ENCODE results near the gene NUP50. TPM values are rescaled to one million over a fixed set of nuclear protein-coding genes. Genes with fewer than 3 reads are reported as not detected.

NUP50 gene
- total RNA-seq, 1 donor from 2014 or later: 76.9 TPM

- Histone ChIP-seq H3K9me3 (no peaks in the 10 kb centered on the region), H3K27ac (no peak overlapping the region), H3K27me3 (no peaks in the 10 kb centered on the region), H3K4me1 (no peaks in the 10 kb centered on the region), H3K36me3 (peaks cover 0 to 57% of the 10 kb centered on the region in 2 donors), H3K4me3 (no peak overlapping the region)
- DNase-seq (ENCODE audit: extremely low spot score in 2 of 2): no peak
- TF ChIP-seq POLR2AphosphoS5 (IDR thresholded peaks at IDR 0.05; ENCODE audit: insufficient read depth in 1 of 2, low read depth in 1 of 2): no peak
- TF ChIP-seq POLR2A (IDR thresholded peaks at IDR 0.05): no peak
- TF ChIP-seq CTCF (IDR thresholded peaks at IDR 0.05): no peak
- intact Hi-C loops (cut with DNase I): no loop called here
Observed at GRCh38 chr22:45196308-45196707, 32.6 kb downstream of the NUP50 start.

GRCh38 chr22:45196926-45197605 is 33.3 kb downstream of the NUP50 start:
- H3K27me3 ChIP-seq: no peaks in the 10 kb centered on the region
- DNase-seq (ENCODE audit: extremely low spot score in 2 of 2): no peak
- intact Hi-C loops (cut with DNase I): no loop called here
- H3K9me3 ChIP-seq: no peaks in the 10 kb centered on the region
- H3K4me1 ChIP-seq: no peaks in the 10 kb centered on the region
- peaks cover 0 to 60% of the 10 kb centered on the region in 2 donors for H3K36me3 ChIP-seq
- H3K4me3 ChIP-seq: no peak overlapping the region
- TF ChIP-seq CTCF (IDR thresholded peaks at IDR 0.05) (no peak), POLR2A (IDR thresholded peaks at IDR 0.05) (no peak), POLR2AphosphoS5 (IDR thresholded peaks at IDR 0.05; ENCODE audit: insufficient read depth in 1 of 2, low read depth in 1 of 2) (no peak)
- H3K27ac ChIP-seq: no peak overlapping the region

- Histone ChIP-seq H3K27me3 (no peaks in the 10 kb centered on the region), H3K4me1 (no peaks in the 10 kb centered on the region), H3K27ac (no peak overlapping the region), H3K4me3 (no peak overlapping the region), H3K9me3 (no peaks in the 10 kb centered on the region), H3K36me3 (peaks cover 0 to 68% of the 10 kb centered on the region in 2 donors)
- peak; percentile 83 to 88 for DNase-seq (ENCODE audit: extremely low spot score in 2 of 2)
- no peak for TF ChIP-seq POLR2A (IDR thresholded peaks at IDR 0.05)
- TF ChIP-seq POLR2AphosphoS5 (IDR thresholded peaks at IDR 0.05; ENCODE audit: insufficient read depth in 1 of 2, low read depth in 1 of 2): no peak
- no peak for TF ChIP-seq CTCF (IDR thresholded peaks at IDR 0.05)
- intact Hi-C loops (cut with DNase I): no loop called here
Observed at GRCh38 chr22:45197606-45198462, 34.1 kb downstream of the NUP50 start.

- H3K4me1 ChIP-seq: no peaks in the 10 kb centered on the region
- intact Hi-C loops (cut with DNase I): no loop called here
- H3K27ac ChIP-seq: no peak overlapping the region
- DNase-seq (ENCODE audit: extremely low spot score in 2 of 2): no peak
- H3K4me3 ChIP-seq: no peak overlapping the region
- H3K9me3 ChIP-seq: no peaks in the 10 kb centered on the region
- no peaks in the 10 kb centered on the region for H3K27me3 ChIP-seq
- TF ChIP-seq POLR2A (IDR thresholded peaks at IDR 0.05) (no peak), CTCF (IDR thresholded peaks at IDR 0.05) (no peak), POLR2AphosphoS5 (IDR thresholded peaks at IDR 0.05; ENCODE audit: insufficient read depth in 1 of 2, low read depth in 1 of 2) (no peak)
- peaks cover 0 to 74% of the 10 kb centered on the region in 2 donors for H3K36me3 ChIP-seq
Observed at GRCh38 chr22:45198463-45198795, 34.7 kb downstream of the NUP50 start.

GRCh38 chr22:45199723-45200122 is 36.0 kb downstream of the NUP50 start:
- H3K4me3 ChIP-seq: no peak overlapping the region
- intact Hi-C loops (cut with DNase I): no loop called here
- no peaks in the 10 kb centered on the region for H3K27me3 ChIP-seq
- H3K36me3 ChIP-seq: peaks cover 0 to 78% of the 10 kb centered on the region in 2 donors
- TF ChIP-seq CTCF (IDR thresholded peaks at IDR 0.05) (no peak), POLR2A (IDR thresholded peaks at IDR 0.05) (no peak), POLR2AphosphoS5 (IDR thresholded peaks at IDR 0.05; ENCODE audit: insufficient read depth in 1 of 2, low read depth in 1 of 2) (no peak)
- no peaks in the 10 kb centered on the region for H3K9me3 ChIP-seq
- H3K27ac ChIP-seq: no peak overlapping the region
- H3K4me1 ChIP-seq: no peaks in the 10 kb centered on the region
- DNase-seq (ENCODE audit: extremely low spot score in 2 of 2): no peak

Measured in vagina (tissue), 2 donors.